ENCODE measurements around the gene ATP6V0A4.

The ATP6V0A4 gene

DNA sequence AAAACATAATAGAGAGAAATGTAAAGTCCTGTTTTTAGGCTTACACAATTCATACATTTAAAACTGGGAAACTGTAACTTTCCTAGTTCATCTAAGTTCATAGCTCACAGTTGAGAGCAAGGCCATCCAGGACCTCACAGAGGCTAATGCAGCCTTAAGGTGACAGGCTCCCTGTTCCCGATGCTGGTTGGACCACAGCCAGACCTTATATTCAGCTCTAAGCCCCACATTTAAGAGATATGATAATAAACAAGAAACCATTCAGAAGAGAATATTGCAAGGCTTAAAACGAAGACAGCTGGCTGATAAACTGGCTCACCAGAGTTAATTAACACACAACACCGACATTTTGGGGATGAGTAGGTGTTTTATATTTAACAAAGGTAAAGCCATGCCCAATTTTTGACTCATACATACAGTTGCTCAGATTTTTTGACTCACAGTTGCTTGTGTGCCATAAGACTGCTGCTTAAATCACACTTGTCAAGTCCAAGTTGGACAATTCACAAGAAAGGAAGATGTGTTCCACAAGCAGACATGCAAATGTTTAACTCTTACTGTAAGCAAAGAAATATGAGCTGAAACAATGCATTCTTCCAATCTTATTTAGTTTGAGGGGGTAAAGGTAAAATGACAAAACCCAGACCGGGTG is 41.3 kb downstream of the ATP6V0A4 start:
- Histone ChIP-seq H3K9me3 (no peaks in the 10 kb centered on the region), H3K4me1 (peaks cover 21% of the 10 kb centered on the region), H3K36me3 (no peaks in the 10 kb centered on the region), H3K27me3 (no peaks in the 10 kb centered on the region), H3K4me3 (ENCODE audit: low read depth, low read length) (no peak overlapping the region)
- TF ChIP-seq, protein P1, sequence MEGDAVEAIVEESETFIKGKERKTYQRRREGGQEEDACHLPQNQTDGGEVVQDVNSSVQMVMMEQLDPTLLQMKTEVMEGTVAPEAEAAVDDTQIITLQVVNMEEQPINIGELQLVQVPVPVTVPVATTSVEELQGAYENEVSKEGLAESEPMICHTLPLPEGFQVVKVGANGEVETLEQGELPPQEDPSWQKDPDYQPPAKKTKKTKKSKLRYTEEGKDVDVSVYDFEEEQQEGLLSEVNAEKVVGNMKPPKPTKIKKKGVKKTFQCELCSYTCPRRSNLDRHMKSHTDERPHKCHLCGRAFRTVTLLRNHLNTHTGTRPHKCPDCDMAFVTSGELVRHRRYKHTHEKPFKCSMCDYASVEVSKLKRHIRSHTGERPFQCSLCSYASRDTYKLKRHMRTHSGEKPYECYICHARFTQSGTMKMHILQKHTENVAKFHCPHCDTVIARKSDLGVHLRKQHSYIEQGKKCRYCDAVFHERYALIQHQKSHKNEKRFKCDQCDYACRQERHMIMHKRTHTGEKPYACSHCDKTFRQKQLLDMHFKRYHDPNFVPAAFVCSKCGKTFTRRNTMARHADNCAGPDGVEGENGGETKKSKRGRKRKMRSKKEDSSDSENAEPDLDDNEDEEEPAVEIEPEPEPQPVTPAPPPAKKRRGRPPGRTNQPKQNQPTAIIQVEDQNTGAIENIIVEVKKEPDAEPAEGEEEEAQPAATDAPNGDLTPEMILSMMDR (IDR thresholded peaks at IDR 0.05; ENCODE audit: low read depth, low read length) = no peak
- peak; percentile 19 for DNase-seq

DNA sequence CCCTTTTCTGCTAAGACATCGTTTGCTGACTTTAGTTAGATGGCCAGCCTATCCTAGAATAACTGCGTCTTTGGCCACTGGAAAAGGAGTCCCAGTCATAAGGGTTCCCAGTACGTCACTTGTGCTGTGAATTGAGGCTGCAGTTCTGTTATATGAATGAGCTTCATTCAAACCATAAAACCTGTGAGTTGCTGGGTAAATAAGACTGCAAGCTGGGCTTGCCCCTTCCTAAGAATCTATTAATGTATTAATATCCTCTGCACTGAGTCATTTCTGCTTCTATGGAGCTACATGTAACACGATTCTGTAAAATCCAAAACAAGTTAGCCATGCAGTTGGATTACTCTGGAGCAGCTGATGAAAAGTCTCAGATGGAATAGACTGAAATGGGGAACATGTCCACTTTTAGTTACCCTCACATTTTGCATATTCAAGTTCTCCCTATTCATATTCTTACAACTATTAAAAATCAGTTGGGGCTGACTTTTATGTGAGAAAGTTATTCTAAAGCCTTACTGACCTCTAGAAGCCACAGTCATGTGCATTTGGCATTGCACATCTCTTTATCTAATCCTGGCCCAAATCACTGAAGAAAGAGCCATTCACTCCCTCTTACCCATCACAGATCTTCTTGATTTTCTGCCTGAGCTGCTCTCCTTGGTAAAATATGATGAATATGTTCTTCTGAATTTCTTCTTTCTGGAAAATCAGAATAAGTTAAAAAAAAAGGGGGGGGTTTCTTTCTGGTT is 42.0 kb downstream of the ATP6V0A4 start:
- H3K36me3 ChIP-seq = no peaks in the 10 kb centered on the region
- H3K4me1 ChIP-seq = peaks cover 21% of the 10 kb centered on the region
- no peaks in the 10 kb centered on the region for H3K9me3 ChIP-seq
- TF ChIP-seq, protein P1 (IDR thresholded peaks at IDR 0.05; ENCODE audit: low read depth, low read length) = no peak
- H3K4me3 ChIP-seq (ENCODE audit: low read depth, low read length) = no peak overlapping the region
- DNase-seq = no peak
- no peaks in the 10 kb centered on the region for H3K27me3 ChIP-seq

DNA sequence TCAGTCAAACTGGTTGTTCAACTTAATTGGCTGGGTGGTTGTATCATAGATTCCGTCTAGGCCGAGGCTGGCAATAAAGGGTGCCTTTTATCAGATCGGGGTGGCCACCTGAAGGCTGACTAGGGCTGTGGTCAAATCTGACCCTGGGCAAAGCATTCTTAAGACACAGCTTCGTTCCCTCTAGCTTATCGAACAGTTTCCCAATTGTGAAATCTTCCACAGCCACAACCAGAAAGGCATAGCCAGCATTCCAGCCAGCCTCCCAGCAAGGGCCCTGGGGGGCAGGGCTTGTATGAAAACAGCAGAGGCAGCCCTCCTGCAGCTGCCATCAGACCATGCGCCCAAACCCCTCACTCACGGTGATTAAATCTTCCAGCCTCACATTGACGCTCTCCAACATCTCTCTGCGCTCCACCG is 42.7 kb downstream of the ATP6V0A4 start:
- H3K27me3 ChIP-seq = no peaks in the 10 kb centered on the region
- peak; percentile 56 for DNase-seq
- no peaks in the 10 kb centered on the region for H3K36me3 ChIP-seq
- peaks cover 21% of the 10 kb centered on the region for H3K4me1 ChIP-seq
- TF ChIP-seq, protein P1 (IDR thresholded peaks at IDR 0.05; ENCODE audit: low read depth, low read length) = no peak
- H3K9me3 ChIP-seq = no peaks in the 10 kb centered on the region
- no peak overlapping the region for H3K4me3 ChIP-seq (ENCODE audit: low read depth, low read length)

DNA sequence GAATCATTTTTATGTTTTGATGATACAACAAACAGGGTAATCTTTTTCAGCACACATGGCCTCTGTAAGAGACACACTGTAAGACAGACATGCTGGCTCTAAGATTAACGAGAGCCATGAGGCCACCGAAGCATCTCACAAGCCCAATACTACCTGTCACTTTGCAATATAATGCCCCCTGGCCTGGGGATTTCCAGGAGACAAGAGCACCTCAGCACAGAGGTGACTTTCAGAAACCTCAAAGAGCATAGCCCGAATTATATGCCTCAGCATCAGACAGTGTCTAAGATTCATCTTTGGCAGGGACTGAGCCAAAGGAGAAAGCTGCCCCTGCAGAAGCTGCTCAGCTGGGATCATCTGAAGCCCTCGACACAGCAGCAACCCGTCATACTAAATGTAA is 44.4 kb downstream of the ATP6V0A4 start:
- TF ChIP-seq, protein P1 (IDR thresholded peaks at IDR 0.05; ENCODE audit: low read depth, low read length) = no peak
- no peaks in the 10 kb centered on the region for H3K27me3 ChIP-seq
- peaks cover 21% of the 10 kb centered on the region for H3K4me1 ChIP-seq
- no peaks in the 10 kb centered on the region for H3K36me3 ChIP-seq
- H3K4me3 ChIP-seq (ENCODE audit: low read depth, low read length) = no peak overlapping the region
- H3K9me3 ChIP-seq = no peaks in the 10 kb centered on the region
- DNase-seq = no peak

DNA sequence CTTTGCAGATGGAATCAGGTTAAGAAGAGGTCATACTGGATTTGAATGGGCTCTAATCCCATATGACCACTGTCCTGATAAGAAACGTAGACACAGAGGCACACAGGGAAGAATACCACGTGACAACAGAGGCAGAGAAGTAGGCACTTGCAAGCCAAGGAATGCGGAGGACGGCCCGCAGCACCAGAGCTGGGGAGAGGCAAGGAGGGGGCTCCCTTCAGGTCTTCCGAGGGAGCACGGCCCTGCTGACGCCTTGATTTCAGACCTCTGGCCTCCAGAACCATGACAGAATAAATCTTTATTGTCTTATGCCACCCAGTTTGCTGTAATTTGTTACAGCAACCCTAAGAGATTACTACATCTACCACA is 44.9 kb downstream of the ATP6V0A4 start:
- H3K36me3 ChIP-seq = no peaks in the 10 kb centered on the region
- H3K4me1 ChIP-seq = peaks cover 21% of the 10 kb centered on the region
- TF ChIP-seq, protein P1 (IDR thresholded peaks at IDR 0.05; ENCODE audit: low read depth, low read length) = no peak
- H3K27me3 ChIP-seq = no peaks in the 10 kb centered on the region
- DNase-seq = no peak
- H3K9me3 ChIP-seq = no peaks in the 10 kb centered on the region
- no peak overlapping the region for H3K4me3 ChIP-seq (ENCODE audit: low read depth, low read length)

DNA sequence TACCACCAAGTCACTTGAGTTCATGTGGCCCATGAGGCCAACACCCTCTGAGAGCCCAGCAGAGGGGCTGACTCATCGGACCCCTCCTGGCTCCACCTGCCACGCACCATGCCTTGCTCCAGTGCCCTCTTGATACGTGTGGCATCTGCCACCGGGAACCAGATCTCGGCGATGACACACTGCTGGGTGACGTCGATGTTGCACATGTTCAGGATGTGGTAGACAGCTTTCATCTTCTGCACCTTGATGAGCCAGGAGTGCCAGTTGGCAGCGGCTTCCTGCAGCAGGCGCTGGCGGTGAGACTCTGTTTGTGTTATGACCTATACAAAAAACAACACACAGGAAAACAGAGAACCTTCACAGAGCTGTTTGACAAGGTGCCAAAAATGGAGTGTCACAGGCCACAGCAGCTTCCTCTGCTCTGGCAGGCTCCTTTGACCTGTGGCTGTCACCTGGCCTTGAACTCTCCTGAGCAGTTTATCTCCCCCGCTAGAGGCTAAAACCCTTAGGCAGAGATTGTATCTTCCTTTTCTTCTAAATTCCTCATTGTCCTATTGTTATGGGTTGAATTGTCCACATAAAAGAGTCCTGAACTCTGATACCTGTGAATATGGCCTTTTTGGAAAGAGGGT is 45.4 kb downstream of the ATP6V0A4 start:
- Histone ChIP-seq H3K4me3 (ENCODE audit: low read depth, low read length) (no peak overlapping the region), H3K27me3 (no peaks in the 10 kb centered on the region), H3K36me3 (no peaks in the 10 kb centered on the region), H3K4me1 (peaks cover 21% of the 10 kb centered on the region), H3K9me3 (no peaks in the 10 kb centered on the region)
- DNase-seq = peak; percentile 72
- TF ChIP-seq, protein P1 (IDR thresholded peaks at IDR 0.05; ENCODE audit: low read depth, low read length) = no peak

Data from BE2C (cell line).